H1 (cell line): ENCODE measurements around the gene PAQR5. TPM values are rescaled to one million over a fixed set of nuclear protein-coding genes. Genes with fewer than 3 reads are reported as not detected.

Source experiments
- JUND ChIP-seq: IDR thresholded peaks from 2 replicates; pipeline ENCODE4 v1.6.1; 2011; ENCODE audit warnings: mild to moderate bottlenecking, improper control_type of control experiment, low read length
- SAP30 ChIP-seq: fragments of 300-600 bp; sonication (generic); IDR thresholded peaks from 2 replicates; pipeline ENCODE4 v1.7.1; 2012; ENCODE audit warnings: low read length, moderate library complexity, mild to moderate bottlenecking, inconsistent platforms; ENCODE audit not compliant: insufficient read depth, insufficient replicate concordance
- SP4 ChIP-seq: IDR thresholded peaks from 2 replicates; pipeline ENCODE4 v1.6.1; 2012; ENCODE audit warnings: low read length, inconsistent platforms
- USF2 ChIP-seq: IDR thresholded peaks from 2 replicates; pipeline ENCODE4 v1.6.1; 2011; ENCODE audit warnings: low read length, improper control_type of control experiment
- polyA plus RNA-seq, 7 experiments: library from polyadenylated mRNA; depleted of rRNA in 3 of 7; stranded (reverse) in 5 of 7; unstranded in 2 of 7; fragments of >200 nt in 5 of 7; fragments of 200-250 nt in 2 of 7; gene quantifications; 1 replicate in 5 of 7; 2 replicates in 1 of 7; 4 replicates in 1 of 7; pipeline versions ENCODE4 v1.2.1 to v1.2.3, GENCODE V29; 2011 to 2013; ENCODE audit warnings: missing spikeins in 2 of 7, mixed read lengths in 2 of 7
- total RNA-seq: library from RNA; stranded (reverse); fragmentation: NEBNext Ultra II Directional; extraction: Animal tissue kit (Norgen Biotek cat#: 25700); gene quantifications from 2 replicates; pipeline ENCODE4 v1.2.1, GENCODE V29; 2021

PAQR5 gene
- total and polyA plus RNA-seq, 2 of the 8 experiments (the other 6 are each of a cell fraction or from before 2014, with no cell fraction given): 8.7 to 18.1 TPM

- TF ChIP-seq USF2 (no peak), SAP30 (no peak), JUND (no peak), SP4 (no peak)
- TF ChIP-seq, all 59 proteins: peak for 0
Measured at GRCh38 chr15:69296606-69297005, 2.1 kb upstream of the PAQR5 start (continued).
